T follicular helper cell (primary cell): ENCODE results near the gene CDK8.

Experiments used
- DNase-seq: peaks from one replicate; pipeline ENCODE4 v3.0.0-alpha.2; 2020; ENCODE audit warnings: low read depth

Gene CDK8

GRCh38 chr13:26445092-26445491 lies 191.2 kb downstream of the CDK8 start:
- no peak for DNase-seq

- no peak for DNase-seq
These were observed 192.8 kb downstream of the CDK8 start for GRCh38 chr13:26446751-26447150.

GRCh38 chr13:26448032-26448431 lies 194.1 kb downstream of the CDK8 start:
- no peak for DNase-seq

- no peak for DNase-seq
These were observed 195.3 kb downstream of the CDK8 start for GRCh38 chr13:26449063-26449848.
